NB4 (cell line): ENCODE results near the gene MDFI.

Experiments
- MYC ChIP-seq: IDR thresholded peaks from 2 replicates; pipeline ENCODE4 v1.6.1; 2011; ENCODE audit warnings: low read depth, low read length
- POLR2A ChIP-seq: IDR thresholded peaks from 2 replicates; pipeline ENCODE4 v1.6.1; 2011; ENCODE audit warnings: mild to moderate bottlenecking; ENCODE audit not compliant: insufficient read length; ENCODE audit errors: extremely low read depth
- TF ChIP-seq, protein P1 (sequence below): IDR thresholded peaks from one replicate; pipeline ENCODE4 v1.5.1; 2012; ENCODE audit warnings: low read depth, low read length

DNA sequence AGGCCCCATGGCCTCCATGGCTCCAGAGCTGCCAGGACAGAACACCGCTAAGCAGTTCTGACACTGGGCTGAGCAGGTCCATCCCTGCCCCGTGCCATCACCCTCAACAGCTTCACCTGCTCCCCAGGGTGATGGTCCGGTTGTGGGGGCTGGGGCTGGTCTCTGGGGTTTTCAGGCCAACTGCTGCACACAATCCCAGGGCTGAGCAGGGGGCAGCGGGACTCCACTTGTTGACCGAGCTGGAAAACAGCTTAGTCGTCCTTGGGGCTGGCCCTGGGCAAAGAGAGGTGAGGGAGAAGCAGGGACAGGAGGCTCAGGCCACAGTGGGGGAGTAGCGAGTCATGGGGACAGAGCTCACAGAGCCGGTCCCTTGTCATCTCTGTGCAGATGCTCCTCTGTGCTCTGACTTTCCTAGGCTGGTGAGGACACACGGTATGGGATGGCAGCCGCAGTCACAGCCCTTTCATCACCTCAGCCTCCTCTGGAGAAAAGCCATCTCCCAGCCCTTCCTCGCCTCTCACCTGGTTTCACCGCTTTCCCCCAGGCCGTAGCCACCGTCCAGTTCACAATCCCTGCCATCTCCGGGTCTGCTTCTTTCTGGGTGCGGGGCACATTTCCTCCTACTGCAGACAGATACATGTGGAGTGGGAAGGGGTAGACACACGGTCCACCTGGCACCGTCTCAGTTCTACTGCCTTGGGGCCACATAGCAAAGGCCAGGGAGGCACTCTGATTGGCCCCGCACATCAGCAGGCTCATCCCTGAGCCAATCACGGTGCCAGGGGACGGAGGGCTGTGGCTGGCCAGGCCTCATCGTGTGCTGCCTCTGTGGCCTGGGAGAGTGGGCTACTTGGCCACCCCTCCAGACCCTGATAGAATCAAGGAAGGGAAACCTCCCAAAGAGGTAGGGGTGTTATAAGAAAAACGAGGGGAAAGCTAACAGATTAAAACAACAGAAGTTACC lies 19.1 kb downstream of the MDFI start:
- TF ChIP-seq, protein P1, sequence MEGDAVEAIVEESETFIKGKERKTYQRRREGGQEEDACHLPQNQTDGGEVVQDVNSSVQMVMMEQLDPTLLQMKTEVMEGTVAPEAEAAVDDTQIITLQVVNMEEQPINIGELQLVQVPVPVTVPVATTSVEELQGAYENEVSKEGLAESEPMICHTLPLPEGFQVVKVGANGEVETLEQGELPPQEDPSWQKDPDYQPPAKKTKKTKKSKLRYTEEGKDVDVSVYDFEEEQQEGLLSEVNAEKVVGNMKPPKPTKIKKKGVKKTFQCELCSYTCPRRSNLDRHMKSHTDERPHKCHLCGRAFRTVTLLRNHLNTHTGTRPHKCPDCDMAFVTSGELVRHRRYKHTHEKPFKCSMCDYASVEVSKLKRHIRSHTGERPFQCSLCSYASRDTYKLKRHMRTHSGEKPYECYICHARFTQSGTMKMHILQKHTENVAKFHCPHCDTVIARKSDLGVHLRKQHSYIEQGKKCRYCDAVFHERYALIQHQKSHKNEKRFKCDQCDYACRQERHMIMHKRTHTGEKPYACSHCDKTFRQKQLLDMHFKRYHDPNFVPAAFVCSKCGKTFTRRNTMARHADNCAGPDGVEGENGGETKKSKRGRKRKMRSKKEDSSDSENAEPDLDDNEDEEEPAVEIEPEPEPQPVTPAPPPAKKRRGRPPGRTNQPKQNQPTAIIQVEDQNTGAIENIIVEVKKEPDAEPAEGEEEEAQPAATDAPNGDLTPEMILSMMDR = no peak
- no peak for TF ChIP-seq POLR2A
- no peak for TF ChIP-seq MYC
